Colonic mucosa (tissue), 4 donors: ENCODE measurements around the gene PRSS38. TPM values are rescaled to one million over a fixed set of nuclear protein-coding genes. Genes with fewer than 3 reads are reported as not detected.

Experiments
- DNase-seq: peaks from one replicate; pipeline ENCODE4 v3.0.0-alpha.2; 2020
- H3K27ac ChIP-seq: fragments of 200-600 bp; one replicate; pipeline ENCODE4 v1.8.0; 2021
- H3K27me3 ChIP-seq: fragments of 200-600 bp; one replicate; pipeline ENCODE4 v1.8.0; 2021
- H3K36me3 ChIP-seq: fragments of 200-600 bp; one replicate; pipeline ENCODE4 v1.8.0; 2021
- H3K4me1 ChIP-seq: fragments of 200-600 bp; one replicate; pipeline ENCODE4 v1.8.0; 2021; ENCODE audit warnings: mild to moderate bottlenecking
- H3K4me3 ChIP-seq: fragments of 200-600 bp; one replicate; pipeline ENCODE4 v1.8.0; 2021
- H3K9ac ChIP-seq, 2 donors: one replicate each; pipeline ENCODE4 v1.7.0; 2013; ENCODE audit warnings: control low read depth in 2 of 2, low read depth in 2 of 2, low read length in 2 of 2
- H3K9me3 ChIP-seq: fragments of 200-600 bp; one replicate; pipeline ENCODE4 v1.8.0; 2021
- intact Hi-C: fragments of 100-400 bp; cut with DNase I; formaldehyde crosslinking; loops from one replicate; pipeline ENCODE4 v1.14.1; 2022
- total RNA-seq, 2 donors: library from RNA; stranded (reverse); fragmentation: NEBNext Ultra II Directional in 1 of 2; extraction: Animal tissue kit (Norgen Biotek cat#: 25700) in 1 of 2; gene quantifications; one replicate each; pipeline ENCODE4 v1.2.1, GENCODE V29; 2021
- TF ChIP-seq, protein P1 (sequence below): fragments of 200-600 bp; IDR thresholded peaks from one replicate; pipeline ENCODE4 v1.8.0; 2022; ENCODE audit warnings: antibody characterized with exemption, mild to moderate bottlenecking
- donor health status: healthy.
- donor health status: DM: no; HTN: no; CAD: no.
- donor health status: DM: no; HTN: no; CAD: no.

Gene PRSS38
- total RNA-seq, 2 donors from 2014 or later, result not detected

DNA sequence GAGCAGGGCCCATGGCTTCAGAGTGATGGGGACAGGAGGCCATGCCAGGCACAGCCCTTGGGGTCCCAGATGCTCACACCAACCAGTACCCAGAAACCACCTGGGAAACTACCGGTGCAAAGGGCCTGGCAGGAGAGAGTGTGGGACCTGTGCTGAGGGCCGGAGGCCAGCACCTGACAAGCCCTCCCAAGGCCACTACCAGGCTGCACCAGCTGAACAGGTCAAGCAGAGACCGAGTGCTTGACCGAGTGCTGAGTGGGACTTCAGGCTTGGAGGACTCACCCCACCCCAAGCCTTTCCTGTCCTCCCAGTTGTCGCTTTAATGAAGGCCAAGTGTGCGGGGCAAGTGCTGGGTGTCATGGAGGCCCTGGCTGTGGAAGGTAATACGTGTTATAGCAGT is 43.7 kb upstream of the PRSS38 start:
- Histone ChIP-seq H3K4me3 (no peak overlapping the region), H3K27me3 (no peaks in the 10 kb centered on the region), H3K36me3 (no peaks in the 10 kb centered on the region), H3K9me3 (no peaks in the 10 kb centered on the region), H3K27ac (no peak overlapping the region), H3K4me1 (no peaks in the 10 kb centered on the region), H3K9ac (no peak overlapping the region)
- TF ChIP-seq, protein P1, sequence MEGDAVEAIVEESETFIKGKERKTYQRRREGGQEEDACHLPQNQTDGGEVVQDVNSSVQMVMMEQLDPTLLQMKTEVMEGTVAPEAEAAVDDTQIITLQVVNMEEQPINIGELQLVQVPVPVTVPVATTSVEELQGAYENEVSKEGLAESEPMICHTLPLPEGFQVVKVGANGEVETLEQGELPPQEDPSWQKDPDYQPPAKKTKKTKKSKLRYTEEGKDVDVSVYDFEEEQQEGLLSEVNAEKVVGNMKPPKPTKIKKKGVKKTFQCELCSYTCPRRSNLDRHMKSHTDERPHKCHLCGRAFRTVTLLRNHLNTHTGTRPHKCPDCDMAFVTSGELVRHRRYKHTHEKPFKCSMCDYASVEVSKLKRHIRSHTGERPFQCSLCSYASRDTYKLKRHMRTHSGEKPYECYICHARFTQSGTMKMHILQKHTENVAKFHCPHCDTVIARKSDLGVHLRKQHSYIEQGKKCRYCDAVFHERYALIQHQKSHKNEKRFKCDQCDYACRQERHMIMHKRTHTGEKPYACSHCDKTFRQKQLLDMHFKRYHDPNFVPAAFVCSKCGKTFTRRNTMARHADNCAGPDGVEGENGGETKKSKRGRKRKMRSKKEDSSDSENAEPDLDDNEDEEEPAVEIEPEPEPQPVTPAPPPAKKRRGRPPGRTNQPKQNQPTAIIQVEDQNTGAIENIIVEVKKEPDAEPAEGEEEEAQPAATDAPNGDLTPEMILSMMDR, result no peak
- intact Hi-C loops, result no loop called here
- no peak for DNase-seq

DNA sequence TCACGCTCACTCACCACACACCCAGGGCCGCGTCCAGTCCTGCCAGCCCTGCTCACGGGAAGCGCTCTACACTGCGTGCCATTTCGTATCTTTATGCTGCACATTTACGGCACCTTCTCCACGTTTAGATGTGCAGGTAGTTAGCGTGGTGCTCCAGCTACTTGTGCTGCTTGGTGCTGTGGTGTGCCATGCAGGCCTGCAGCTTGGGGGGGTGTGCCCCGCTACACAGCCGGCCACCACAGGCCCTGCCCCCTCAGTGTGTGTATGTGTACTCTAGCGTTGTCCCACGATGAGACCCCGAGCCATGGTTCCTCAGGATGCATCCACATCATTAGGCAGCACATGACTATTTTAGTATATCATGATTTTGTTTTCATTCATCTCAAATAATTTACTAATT is 41.9 kb upstream of the PRSS38 start:
- Histone ChIP-seq H3K9ac (no peak overlapping the region), H3K4me1 (no peaks in the 10 kb centered on the region), H3K27me3 (no peaks in the 10 kb centered on the region), H3K36me3 (no peaks in the 10 kb centered on the region), H3K4me3 (no peak overlapping the region), H3K9me3 (no peaks in the 10 kb centered on the region), H3K27ac (no peak overlapping the region)
- TF ChIP-seq, protein P1, result no peak
- intact Hi-C loops, result no loop called here
- DNase-seq, result no peak

DNA sequence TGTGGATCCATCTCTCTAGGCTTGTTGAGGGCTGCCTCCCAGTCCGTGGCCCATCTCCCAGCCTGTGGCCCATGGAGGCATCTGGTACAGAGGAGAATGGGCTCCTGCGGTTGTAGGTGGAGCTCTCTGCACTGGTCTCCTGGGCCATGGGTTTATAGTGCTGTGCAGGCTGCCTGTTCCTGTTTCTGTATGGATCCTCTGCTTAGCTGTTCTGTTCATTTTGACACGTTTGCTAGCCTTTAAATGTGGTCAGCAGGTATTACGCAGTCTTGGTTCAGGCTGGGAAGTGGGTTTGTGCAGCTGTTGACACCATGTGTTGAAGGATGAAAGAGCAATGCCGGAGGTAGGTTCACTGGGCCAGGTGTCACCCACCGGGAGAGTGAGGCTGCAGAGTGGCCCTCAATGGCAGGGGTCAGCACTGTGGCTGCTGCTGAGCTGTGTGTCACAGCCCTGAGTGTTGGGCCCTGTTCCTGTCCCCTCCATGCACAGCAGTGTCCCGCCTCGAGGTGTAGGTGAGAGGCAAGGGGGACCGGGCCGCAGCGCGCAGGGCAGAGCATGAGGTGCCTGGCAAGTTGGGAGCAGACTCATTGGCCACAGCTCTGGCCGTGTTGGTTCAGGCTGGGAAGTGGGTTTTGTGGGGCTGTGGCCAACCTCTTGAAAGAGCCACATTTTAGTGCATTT is 41.3 kb upstream of the PRSS38 start:
- Histone ChIP-seq H3K27me3 (no peaks in the 10 kb centered on the region), H3K36me3 (no peaks in the 10 kb centered on the region), H3K27ac (no peak overlapping the region), H3K4me3 (no peak overlapping the region), H3K4me1 (no peaks in the 10 kb centered on the region), H3K9me3 (no peaks in the 10 kb centered on the region), H3K9ac (no peak overlapping the region)
- DNase-seq, result no peak
- intact Hi-C loops, result no loop called here
- TF ChIP-seq, protein P1, result no peak

DNA sequence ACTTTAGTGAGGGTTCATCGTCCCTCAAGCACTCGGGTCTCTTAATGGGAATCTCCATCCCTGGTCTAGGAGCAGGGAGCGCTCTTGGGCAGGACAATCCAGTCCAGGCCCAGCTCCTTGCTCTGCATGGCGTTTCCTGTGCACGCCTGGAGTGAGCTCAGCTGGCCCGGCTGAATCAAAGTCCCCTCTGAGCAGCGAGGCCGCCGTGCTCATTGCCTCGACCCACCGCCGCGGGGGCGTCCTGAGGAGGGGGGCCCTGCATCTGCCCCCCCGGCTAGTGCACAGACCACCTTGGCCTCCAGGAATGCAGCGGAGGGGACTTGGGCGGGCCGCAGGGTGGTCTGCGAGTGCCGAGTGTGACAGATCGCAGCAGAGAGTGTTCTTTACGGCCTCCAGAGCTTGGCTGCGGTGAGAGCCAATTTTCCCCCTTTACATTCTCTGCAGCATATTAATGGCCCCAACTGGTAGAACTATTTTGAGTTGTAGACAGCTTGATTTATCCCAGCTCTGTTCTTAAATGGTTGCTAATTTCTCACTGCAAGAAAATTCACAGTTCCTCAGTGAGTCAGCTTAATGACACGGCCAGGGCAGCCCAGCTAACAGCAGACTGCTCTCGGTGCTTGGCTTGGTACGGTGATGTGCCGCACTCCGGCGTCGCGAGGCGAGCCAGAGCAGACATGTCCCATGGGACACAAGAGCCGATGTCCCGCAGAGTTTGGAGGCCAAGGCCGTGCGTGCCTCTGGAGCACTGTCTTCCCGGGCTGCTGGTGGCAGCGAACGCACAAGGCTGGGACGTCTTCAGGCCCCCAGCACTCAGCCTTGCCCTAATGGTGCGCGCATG is 40.4 kb upstream of the PRSS38 start:
- no peak overlapping the region for H3K4me3 ChIP-seq
- H3K27ac ChIP-seq, result no peak overlapping the region
- TF ChIP-seq, protein P1, result no peak
- no peaks in the 10 kb centered on the region for H3K9me3 ChIP-seq
- no peaks in the 10 kb centered on the region for H3K27me3 ChIP-seq
- no peaks in the 10 kb centered on the region for H3K36me3 ChIP-seq
- intact Hi-C loops, result no loop called here
- no peak for DNase-seq
- H3K4me1 ChIP-seq, result no peaks in the 10 kb centered on the region
- H3K9ac ChIP-seq, result no peak overlapping the region

DNA sequence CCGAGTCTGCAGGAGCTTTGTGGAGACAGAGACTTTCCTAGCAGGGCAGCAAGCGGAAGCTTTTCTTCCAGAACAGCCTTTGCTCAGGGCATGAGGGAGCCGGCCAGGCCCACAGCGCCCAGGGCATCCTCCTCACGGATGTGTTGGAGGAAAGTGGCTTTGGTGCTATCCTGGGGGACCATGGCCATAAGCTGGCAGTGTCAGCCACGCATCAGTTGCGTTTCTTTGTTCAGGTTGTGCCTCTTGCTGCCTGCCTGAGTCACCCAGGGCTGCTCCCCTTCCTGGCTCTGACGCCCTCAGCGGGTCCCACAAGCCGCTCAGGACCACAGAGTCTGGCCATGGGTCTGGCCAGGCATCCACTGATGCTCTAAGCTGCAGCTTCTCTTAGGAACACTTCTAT is 39.6 kb upstream of the PRSS38 start:
- Histone ChIP-seq H3K27me3 (no peaks in the 10 kb centered on the region), H3K9ac (no peak overlapping the region), H3K36me3 (no peaks in the 10 kb centered on the region), H3K4me3 (no peak overlapping the region), H3K9me3 (no peaks in the 10 kb centered on the region), H3K27ac (no peak overlapping the region), H3K4me1 (no peaks in the 10 kb centered on the region)
- DNase-seq, result no peak
- intact Hi-C loops, result no loop called here
- TF ChIP-seq, protein P1, result no peak
